GM21528 (cell line): ENCODE results near the gene RAP1GAP.

ENCODE experiments used
- ATAC-seq: cut with Tn5 transposase; IDR thresholded peaks from one replicate; pipeline ENCODE4 v1.9.1; 2021; ENCODE audit warnings: mild to moderate bottlenecking, moderate library complexity; ENCODE audit not compliant: unreplicated experiment, low FRiP score

The RAP1GAP gene

GRCh38 chr1:21596628-21597027 is 72.5 kb downstream of the RAP1GAP start:
- ATAC-seq, result no peak

GRCh38 chr1:21596174-21596573 is 73.0 kb downstream of the RAP1GAP start:
- ATAC-seq, result no peak

GRCh38 chr1:21594935-21595897 is 73.9 kb downstream of the RAP1GAP start:
- ATAC-seq, result no peak

- ATAC-seq, result no peak
These were observed 74.7 kb downstream of the RAP1GAP start for GRCh38 chr1:21594501-21594900.

GRCh38 chr1:21593231-21593630 is 75.9 kb downstream of the RAP1GAP start:
- ATAC-seq, result no peak

GRCh38 chr1:21592086-21592865 is 76.9 kb downstream of the RAP1GAP start:
- ATAC-seq, result no peak

GRCh38 chr1:21590934-21591333 is 78.2 kb downstream of the RAP1GAP start:
- no peak for ATAC-seq

- no peak for ATAC-seq
These were observed 78.9 kb downstream of the RAP1GAP start for GRCh38 chr1:21590126-21590880.

GRCh38 chr1:21589618-21590017 is 79.5 kb downstream of the RAP1GAP start:
- ATAC-seq, result no peak

GRCh38 chr1:21587602-21587953 is 81.6 kb downstream of the RAP1GAP start:
- ATAC-seq, result no peak

GRCh38 chr1:21586846-21587601 is 82.1 kb downstream of the RAP1GAP start:
- ATAC-seq, result no peak

- no peak for ATAC-seq
These were observed 82.9 kb downstream of the RAP1GAP start for GRCh38 chr1:21586222-21586621.

- ATAC-seq, result no peak
These were observed 84.1 kb downstream of the RAP1GAP start for GRCh38 chr1:21585037-21585436.

- no peak for ATAC-seq
These were observed 85.1 kb downstream of the RAP1GAP start for GRCh38 chr1:21584096-21584495.

- ATAC-seq, result no peak
These were observed 89.4 kb downstream of the RAP1GAP start for GRCh38 chr1:21579791-21580190.

- no peak for ATAC-seq
These were observed 91.2 kb downstream of the RAP1GAP start for GRCh38 chr1:21577933-21578332.

GRCh38 chr1:21577324-21577723 is 91.8 kb downstream of the RAP1GAP start:
- ATAC-seq, result no peak

GRCh38 chr1:21576798-21577187 is 92.4 kb downstream of the RAP1GAP start:
- no peak for ATAC-seq

- no peak for ATAC-seq
These were observed 92.9 kb downstream of the RAP1GAP start for GRCh38 chr1:21576031-21576797.
